Suprapubic skin (tissue), 4 donors: Measurements from ENCODE around the gene HYAL3. TPM values are rescaled to one million over a fixed set of nuclear protein-coding genes. Genes with fewer than 3 reads are reported as not detected.

Source experiments
- DNase-seq, 2 donors: peaks; one replicate each; pipeline ENCODE4 v3.0.0-alpha.2; 2019; ENCODE audit warnings: low spot score in 2 of 2
- H3K27ac ChIP-seq: fragments of 200-600 bp; sonication (generic); one replicate; pipeline ENCODE4 v1.5.1; 2019
- H3K27me3 ChIP-seq: fragments of 200-600 bp; sonication (generic); one replicate; pipeline ENCODE4 v1.5.1; 2019
- H3K36me3 ChIP-seq: fragments of 200-600 bp; sonication (generic); one replicate; pipeline ENCODE4 v1.5.1; 2019
- H3K4me1 ChIP-seq: fragments of 200-600 bp; sonication (generic); one replicate; pipeline ENCODE4 v1.5.1; 2019
- H3K4me3 ChIP-seq: fragments of 200-600 bp; sonication (generic); one replicate; pipeline ENCODE4 v1.5.1; 2019; ENCODE audit warnings: mild to moderate bottlenecking
- H3K9me3 ChIP-seq: fragments of 200-600 bp; sonication (generic); one replicate; pipeline ENCODE4 v1.5.1; 2019
- CTCF ChIP-seq, 2 donors: fragments of 200-600 bp in 1 of 2; fragments of 450-650 bp in 1 of 2; sonication (generic) in 1 of 2; IDR thresholded peaks; one replicate each; pipeline ENCODE4 v1.5.1; 2016 to 2019; ENCODE audit warnings: antibody characterized with exemption in 2 of 2, mild to moderate bottlenecking in 1 of 2, moderate library complexity in 1 of 2
- EP300 ChIP-seq: sonication (generic); formaldehyde crosslinking; IDR thresholded peaks from one replicate; pipeline ENCODE4 v1.6.1; 2017; ENCODE audit warnings: antibody characterized with exemption
- POLR2A ChIP-seq, 2 donors: fragments of 450-650 bp; IDR thresholded peaks; one replicate each; pipeline ENCODE4 v1.6.1; 2017; ENCODE audit warnings: antibody characterized with exemption in 2 of 2, mild to moderate bottlenecking in 2 of 2, moderate library complexity in 2 of 2
- POLR2AphosphoS5 ChIP-seq, 3 donors: sonication (generic); formaldehyde crosslinking; IDR thresholded peaks; one replicate each; pipeline ENCODE4 v1.6.1; 2017; ENCODE audit warnings: antibody characterized with exemption in 3 of 3
- WGBS: methylation state at CpG from one replicate; pipeline ENCODE4 v1.1.5; 2018; 5-methylcytosine and 5-hydroxymethylcytosine counted together
- total RNA-seq, 4 donors: library from RNA; depleted of rRNA; stranded (reverse); fragments of >200 nt; gene quantifications; one replicate each; pipeline ENCODE4 v1.1.0, GENCODE V29; 2016

HYAL3 gene
- total RNA-seq, 4 donors from 2014 or later, result 2.5 to 7.8 (median 6.1) TPM

- peaks cover 66% of the 10 kb centered on the region for H3K4me1 ChIP-seq
- WGBS, result 89% methylated on average over 9 of the region's 13 CpGs
Observed at GRCh38 chr3:50342813-50343633, 43.8 kb upstream of the HYAL3 start.

GRCh38 chr3:50341996-50342650 lies 42.9 kb upstream of the HYAL3 start:
- Histone ChIP-seq H3K27me3 (no peaks in the 10 kb centered on the region), H3K36me3 (no peaks in the 10 kb centered on the region), H3K27ac (no peak overlapping the region), H3K9me3 (no peaks in the 10 kb centered on the region), H3K4me1 (peaks cover 68% of the 10 kb centered on the region), H3K4me3 (peak overlapping the region; percentile 73)
- TF ChIP-seq POLR2A (IDR thresholded peaks at IDR 0.05) (no peak), POLR2AphosphoS5 (IDR thresholded peaks at IDR 0.05) (no peak), EP300 (no peak), CTCF (IDR thresholded peaks at IDR 0.05) (no peak)
- DNase-seq, result no peak
- 79% methylated on average over 10 of the region's 13 CpGs for WGBS

More at GRCh38 chr3:50342813-50343633, 43.8 kb upstream of the HYAL3 start:
- TF ChIP-seq POLR2AphosphoS5 (IDR thresholded peaks at IDR 0.05) (no peak), EP300 (no peak), POLR2A (IDR thresholded peaks at IDR 0.05) (no peak), CTCF (IDR thresholded peaks at IDR 0.05) (no peak)
- H3K4me3 ChIP-seq, result no peak overlapping the region
- DNase-seq, result no peak
- H3K27ac ChIP-seq, result no peak overlapping the region
- no peaks in the 10 kb centered on the region for H3K27me3 ChIP-seq
- peaks cover 6% of the 10 kb centered on the region for H3K36me3 ChIP-seq
- H3K9me3 ChIP-seq, result no peaks in the 10 kb centered on the region

GRCh38 chr3:50341537-50341936 lies 42.3 kb upstream of the HYAL3 start:
- no peak for DNase-seq
- H3K9me3 ChIP-seq, result no peaks in the 10 kb centered on the region
- H3K4me1 ChIP-seq, result peaks cover 68% of the 10 kb centered on the region
- no peaks in the 10 kb centered on the region for H3K36me3 ChIP-seq
- peak overlapping the region; percentile 73 for H3K4me3 ChIP-seq
- no peaks in the 10 kb centered on the region for H3K27me3 ChIP-seq
- TF ChIP-seq POLR2A (IDR thresholded peaks at IDR 0.05) (no peak), EP300 (no peak), CTCF (IDR thresholded peaks at IDR 0.05) (no peak), POLR2AphosphoS5 (IDR thresholded peaks at IDR 0.05) (no peak)
- H3K27ac ChIP-seq, result peak overlapping the region; percentile 94
- WGBS, result 83% methylated on average over 5 of the region's 9 CpGs

- Histone ChIP-seq H3K4me1 (peaks cover 70% of the 10 kb centered on the region), H3K9me3 (no peaks in the 10 kb centered on the region), H3K36me3 (no peaks in the 10 kb centered on the region), H3K27me3 (no peaks in the 10 kb centered on the region), H3K27ac (peak within 1 kb of the TSS; percentile 94), H3K4me3 (peak within 1 kb of the TSS; percentile 73)
- WGBS, result 6% methylated on average over 26 of the region's 85 CpGs
- TF ChIP-seq EP300 (no peak), POLR2AphosphoS5 (IDR thresholded peaks at IDR 0.05) (peak in 2 of 3 donors; percentile 22 to 67), POLR2A (IDR thresholded peaks at IDR 0.05) (peak in 1 of 2 donors; percentile 45), CTCF (IDR thresholded peaks at IDR 0.05) (no peak)
- peak in 1 of 2 donors; percentile 92 for DNase-seq
Observed at GRCh38 chr3:50340448-50341329, 41.5 kb upstream of the HYAL3 start, which contains the start of gene RASSF1. Gene RASSF1 (minus strand): TSS chr3:50340836. CDS start chr3:50340805, 31 bp downstream.
